DMS 273 (cell line): ENCODE data around the gene OLFML3.

Experiments
- DNase-seq: peaks from one replicate; lab custom pipeline; 2025; ENCODE audit not compliant: unreplicated experiment; lab: John Stamatoyannopoulos, UW

OLFML3 gene, protein sequence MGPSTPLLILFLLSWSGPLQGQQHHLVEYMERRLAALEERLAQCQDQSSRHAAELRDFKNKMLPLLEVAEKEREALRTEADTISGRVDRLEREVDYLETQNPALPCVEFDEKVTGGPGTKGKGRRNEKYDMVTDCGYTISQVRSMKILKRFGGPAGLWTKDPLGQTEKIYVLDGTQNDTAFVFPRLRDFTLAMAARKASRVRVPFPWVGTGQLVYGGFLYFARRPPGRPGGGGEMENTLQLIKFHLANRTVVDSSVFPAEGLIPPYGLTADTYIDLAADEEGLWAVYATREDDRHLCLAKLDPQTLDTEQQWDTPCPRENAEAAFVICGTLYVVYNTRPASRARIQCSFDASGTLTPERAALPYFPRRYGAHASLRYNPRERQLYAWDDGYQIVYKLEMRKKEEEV

GRCh38 chr1:113978863-113979702 lies at the start of gene OLFML3:
TSS of gene OLFML3 (plus strand) at chr1:113979474. CDS start at chr1:113979517, 43 bp downstream.
- DNase-seq = peak; percentile 88

DNA sequence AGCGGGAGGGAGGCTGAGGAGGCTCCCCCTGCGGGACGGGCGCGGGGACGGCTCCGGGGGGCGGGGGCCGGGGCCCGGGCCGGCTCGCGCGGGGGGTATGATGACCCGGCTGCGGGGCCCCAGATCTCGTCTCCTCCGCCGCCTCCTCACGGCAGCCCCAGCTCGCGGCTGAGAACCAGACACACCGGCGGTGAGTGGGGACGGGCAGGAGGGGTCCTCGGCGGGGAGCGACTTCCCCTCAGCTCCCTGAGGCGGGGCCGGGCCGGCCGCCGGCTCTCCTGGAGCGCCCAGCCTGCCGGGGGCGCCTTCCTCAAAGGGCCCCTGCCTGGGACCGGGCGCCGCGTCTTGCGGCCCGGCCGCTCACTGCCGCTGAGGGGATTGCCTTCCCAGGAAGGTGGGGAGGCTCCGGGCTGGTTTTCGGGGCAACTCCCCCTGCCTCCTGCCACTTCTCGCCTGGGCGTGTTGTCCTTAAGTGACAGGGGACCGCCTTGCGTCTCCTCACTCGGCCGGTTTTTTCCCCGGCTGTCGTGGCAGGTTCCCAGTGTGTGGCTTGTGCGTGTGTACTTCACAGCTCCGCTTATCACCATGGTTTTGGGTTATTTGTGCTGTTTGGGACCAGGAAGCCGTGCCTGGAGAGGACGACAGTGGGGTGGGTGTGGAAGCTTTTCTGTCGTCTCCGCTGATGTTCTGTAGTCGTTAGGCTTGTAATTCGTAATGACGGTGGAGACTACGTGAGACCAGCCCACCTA lies 49.4 kb upstream of the OLFML3 start:
- DNase-seq = peak; percentile 79

GRCh38 chr1:113930499-113931161 lies 48.6 kb upstream of the OLFML3 start:
- DNase-seq = peak; percentile 54

GRCh38 chr1:113931451-113931851 lies 47.8 kb upstream of the OLFML3 start:
- no peak for DNase-seq

DNA sequence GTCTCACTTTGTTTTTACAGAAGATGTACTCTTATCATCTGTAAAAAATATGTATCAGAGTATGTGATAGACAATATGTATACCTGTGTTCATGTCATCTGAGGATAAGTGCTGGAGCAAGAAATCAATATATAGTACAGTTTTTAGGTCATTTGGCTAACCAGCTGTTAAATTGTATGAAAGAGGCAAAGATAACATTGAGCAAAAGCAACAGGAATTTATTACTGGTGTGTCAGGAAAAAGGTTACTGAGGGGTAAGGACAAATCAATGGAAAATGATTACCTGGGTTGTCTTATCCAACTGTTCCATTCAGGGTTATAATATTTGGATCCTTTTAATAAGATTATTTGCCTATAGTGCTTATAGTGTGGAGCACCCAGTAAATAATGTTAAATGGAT lies 45.3 kb upstream of the OLFML3 start:
- no peak for DNase-seq

GRCh38 chr1:113934511-113935055 lies 44.7 kb upstream of the OLFML3 start:
- no peak for DNase-seq

DNA sequence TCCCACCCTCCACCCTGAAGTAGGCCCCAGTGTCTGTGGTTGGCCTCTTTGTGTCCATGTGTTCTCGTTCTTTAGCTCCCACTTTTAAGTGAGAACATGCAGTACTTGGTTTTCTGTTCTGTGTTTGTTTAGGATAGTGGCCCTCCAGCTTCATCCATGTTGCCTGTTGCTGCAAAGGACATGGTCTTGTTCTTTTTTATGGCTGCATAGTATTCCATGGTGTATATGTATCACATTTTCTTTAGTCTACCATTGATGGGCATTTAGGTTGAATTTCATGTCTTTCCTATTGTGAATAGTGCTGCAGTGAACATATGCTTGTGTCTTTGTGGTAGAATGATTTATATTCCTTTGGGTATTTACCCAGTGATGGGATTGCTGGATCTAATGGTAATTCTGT lies 44.1 kb upstream of the OLFML3 start:
- no peak for DNase-seq

DNA sequence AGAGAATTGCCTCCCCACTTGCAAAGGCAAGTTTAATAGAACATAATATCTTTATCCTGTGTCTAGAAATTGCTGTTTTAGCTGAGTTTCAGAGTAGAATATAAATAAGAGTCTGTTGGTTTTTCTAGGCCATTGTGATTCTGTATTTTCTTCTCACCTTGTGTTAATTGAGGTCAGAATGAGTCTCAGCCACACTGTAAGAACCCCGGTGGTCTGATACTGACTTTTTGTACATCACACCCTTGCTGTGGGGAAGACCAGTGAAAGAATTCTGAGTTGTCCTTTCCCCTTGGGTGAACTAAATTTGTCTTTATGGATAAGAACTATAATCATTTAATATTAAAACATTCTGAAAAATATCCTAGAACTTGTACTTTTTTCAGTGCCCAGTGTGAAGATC lies 43.3 kb upstream of the OLFML3 start:
- DNase-seq = no peak

- no peak for DNase-seq
Measured at GRCh38 chr1:113937146-113937545, 42.1 kb upstream of the OLFML3 start.

GRCh38 chr1:113938192-113938591 lies 41.1 kb upstream of the OLFML3 start:
- DNase-seq = no peak

- no peak for DNase-seq
Measured at GRCh38 chr1:113940365-113941244, 38.7 kb upstream of the OLFML3 start.

DNA sequence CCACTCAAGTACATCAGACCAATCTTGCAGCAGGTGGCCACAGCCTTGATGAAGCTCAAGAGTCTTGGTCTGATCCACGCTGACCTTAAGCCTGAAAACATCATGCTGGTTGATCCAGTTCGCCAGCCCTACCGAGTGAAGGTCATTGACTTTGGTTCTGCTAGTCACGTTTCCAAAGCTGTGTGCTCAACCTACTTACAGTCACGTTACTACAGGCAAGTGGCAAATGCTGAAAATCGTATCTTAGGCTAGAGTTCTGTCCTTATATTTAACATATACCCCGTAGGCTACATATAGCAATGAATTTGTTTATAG lies 38.1 kb upstream of the OLFML3 start:
- DNase-seq = no peak

DNA sequence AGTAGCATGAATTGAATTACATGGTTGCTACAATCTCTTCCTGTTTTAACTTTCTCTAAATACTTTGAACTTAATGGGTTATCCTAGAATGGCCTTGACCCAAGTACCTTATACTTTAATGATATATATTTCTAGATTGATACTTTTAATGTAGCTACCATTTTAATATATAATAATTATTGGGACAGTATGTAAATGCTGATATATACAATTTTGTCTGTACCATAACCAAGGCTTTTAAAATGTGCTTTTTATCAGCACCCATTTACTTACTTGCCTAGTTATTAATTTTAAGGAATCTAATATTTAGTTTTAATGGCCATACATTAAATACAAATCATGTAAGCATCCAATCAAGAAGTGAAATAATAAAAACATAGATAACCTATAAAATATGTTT lies 36.7 kb upstream of the OLFML3 start:
- DNase-seq = no peak

- DNase-seq = no peak
Measured at GRCh38 chr1:113943028-113943811, 36.1 kb upstream of the OLFML3 start.

DNA sequence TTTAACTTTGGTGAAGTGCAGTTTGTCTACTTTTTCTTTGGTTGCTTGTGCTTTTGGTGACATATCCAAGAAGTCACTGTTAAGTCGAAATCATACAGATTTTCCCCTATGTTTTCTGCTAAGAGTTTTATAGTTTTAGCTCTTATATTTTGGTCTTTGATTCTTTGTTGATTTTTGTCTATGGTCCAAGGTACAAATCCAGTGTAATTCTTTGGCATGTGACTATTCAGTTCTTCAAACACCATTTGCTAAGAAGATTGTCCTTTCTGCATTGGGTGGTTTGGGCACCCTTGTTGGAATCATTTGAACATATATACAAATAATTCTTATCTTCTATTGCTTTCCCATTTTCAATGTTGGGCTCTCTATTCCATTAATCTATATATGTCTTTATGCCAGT lies 33.9 kb upstream of the OLFML3 start:
- no peak for DNase-seq

DNA sequence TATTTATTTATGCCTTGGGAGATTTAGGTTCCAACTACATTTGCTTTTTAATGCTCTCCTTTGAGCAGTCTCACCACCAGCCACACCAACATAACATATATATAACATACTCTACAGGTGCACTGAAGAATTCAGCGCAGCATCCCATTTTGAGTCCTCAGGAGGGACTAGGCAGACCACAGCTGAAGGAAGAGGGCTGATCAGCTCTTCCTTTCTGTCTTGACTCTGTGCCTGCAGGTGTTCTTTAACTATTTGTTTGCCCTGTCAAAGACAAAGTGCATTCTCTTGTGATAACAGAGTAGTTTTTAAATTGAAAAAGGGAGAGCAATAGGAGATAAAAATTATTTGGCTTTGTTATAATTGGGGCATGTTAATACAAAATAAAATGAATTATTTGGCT lies 33.2 kb upstream of the OLFML3 start:
- DNase-seq = no peak

DNA sequence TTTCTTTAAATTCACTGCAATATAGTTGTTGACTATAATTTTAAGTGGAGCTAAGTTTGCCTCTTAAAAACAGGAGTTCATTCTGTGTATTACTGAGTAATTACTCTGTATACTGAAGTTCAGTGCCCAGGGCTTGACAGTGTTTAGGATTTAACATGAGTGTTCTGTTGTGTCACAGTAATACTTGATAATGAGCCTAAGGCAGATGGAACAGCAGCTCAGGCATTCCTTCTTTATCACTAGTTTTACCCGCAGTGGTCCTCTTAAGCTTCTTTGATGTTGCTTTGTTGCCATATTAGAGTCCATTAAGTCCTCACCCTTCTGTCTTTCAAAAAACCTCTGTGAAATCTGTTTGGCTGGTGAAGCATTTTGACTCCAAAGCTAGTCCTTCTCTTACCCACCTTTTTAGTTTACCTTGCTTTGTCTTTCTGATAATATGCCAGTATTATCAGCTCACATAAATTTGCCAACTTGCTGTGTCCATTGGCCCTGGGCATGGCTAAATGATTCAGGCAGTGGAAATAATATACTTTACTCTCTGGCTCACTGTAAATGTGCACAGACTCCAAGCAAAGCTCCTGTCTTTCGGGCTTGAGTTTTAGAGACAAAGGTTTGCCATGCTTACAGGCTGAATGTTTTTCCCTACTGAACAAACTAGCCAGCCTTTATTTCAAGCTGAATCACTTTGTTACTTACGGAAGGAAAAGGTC lies 32.4 kb upstream of the OLFML3 start:
- DNase-seq = peak; percentile 49

- DNase-seq = no peak
Measured at GRCh38 chr1:113947388-113948107, 31.7 kb upstream of the OLFML3 start.
